ENCODE results near the gene TTYH1. TPM values are rescaled to one million over a fixed set of nuclear protein-coding genes. Genes with fewer than 3 reads are reported as not detected.

Gene TTYH1
- total RNA-seq, 2 donors from 2014 or later: 1.0 to 2.0 TPM

DNA sequence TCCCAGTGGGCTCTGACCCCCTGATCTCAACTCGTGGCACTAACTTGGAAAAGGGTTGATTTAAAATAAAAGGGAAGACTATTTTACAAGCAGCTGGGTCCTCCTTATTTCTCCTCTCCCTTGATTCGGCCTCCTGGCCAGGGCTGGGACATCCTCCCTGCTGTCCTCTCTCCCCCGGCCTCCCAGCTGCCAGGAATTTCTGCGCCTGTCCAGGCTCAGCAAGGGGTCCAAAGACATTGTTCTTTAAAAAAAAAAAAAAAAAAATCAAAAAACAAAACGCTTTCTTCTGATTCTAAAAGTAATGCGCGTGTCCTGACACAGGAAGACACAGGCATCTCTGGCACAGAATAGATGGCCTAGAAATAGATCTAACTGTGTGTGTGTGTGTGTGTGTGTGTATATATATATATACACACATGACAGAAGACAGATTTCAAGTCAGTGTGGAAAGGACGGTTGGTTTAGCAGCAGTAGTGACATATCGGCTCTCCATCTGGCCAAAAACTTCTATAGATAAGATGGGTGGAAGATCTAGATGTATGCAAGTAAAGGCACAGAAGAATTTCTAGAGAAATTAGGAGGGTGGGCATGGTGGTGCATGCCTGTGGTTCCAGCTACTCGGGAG is 21.5 kb downstream of the TTYH1 start:
- no peaks in the 10 kb centered on the region for H3K9me3 ChIP-seq (ENCODE audit: control insufficient read depth, low read length)
- Mint-ChIP-seq H3K9me3 (no peaks in the 10 kb centered on the region), H3K27me3 (ENCODE audit: insufficient read depth) (peaks cover 24% of the 10 kb centered on the region), H3K27ac (no peak overlapping the region), H3K36me3 (ENCODE audit: low read depth) (peaks cover 14% of the 10 kb centered on the region), H3K4me1 (peaks cover 4% of the 10 kb centered on the region), H3K4me3 (no peak overlapping the region)
- WGBS, 2 experiments (ENCODE audit: insufficient coverage in 1 of 2, insufficient read length in 1 of 2): 74 to 82% methylated on average over 2 to 7 of the region's 10 CpGs
- H3K4me3 ChIP-seq (ENCODE audit: low read length): no peak overlapping the region
- peaks cover 4% of the 10 kb centered on the region for H3K4me1 ChIP-seq (ENCODE audit: control insufficient read depth, insufficient read depth, low read length)
- H3K27ac ChIP-seq (ENCODE audit: low read depth, low read length): no peak overlapping the region
- no peak overlapping the region for H3K9ac ChIP-seq (ENCODE audit: extremely low read depth, low read length, poor library complexity, severe bottlenecking)
- H3K27me3 ChIP-seq (ENCODE audit: control insufficient read depth, insufficient read depth, low read length, poor library complexity, severe bottlenecking): no peaks in the 10 kb centered on the region
- TF ChIP-seq, protein P1, sequence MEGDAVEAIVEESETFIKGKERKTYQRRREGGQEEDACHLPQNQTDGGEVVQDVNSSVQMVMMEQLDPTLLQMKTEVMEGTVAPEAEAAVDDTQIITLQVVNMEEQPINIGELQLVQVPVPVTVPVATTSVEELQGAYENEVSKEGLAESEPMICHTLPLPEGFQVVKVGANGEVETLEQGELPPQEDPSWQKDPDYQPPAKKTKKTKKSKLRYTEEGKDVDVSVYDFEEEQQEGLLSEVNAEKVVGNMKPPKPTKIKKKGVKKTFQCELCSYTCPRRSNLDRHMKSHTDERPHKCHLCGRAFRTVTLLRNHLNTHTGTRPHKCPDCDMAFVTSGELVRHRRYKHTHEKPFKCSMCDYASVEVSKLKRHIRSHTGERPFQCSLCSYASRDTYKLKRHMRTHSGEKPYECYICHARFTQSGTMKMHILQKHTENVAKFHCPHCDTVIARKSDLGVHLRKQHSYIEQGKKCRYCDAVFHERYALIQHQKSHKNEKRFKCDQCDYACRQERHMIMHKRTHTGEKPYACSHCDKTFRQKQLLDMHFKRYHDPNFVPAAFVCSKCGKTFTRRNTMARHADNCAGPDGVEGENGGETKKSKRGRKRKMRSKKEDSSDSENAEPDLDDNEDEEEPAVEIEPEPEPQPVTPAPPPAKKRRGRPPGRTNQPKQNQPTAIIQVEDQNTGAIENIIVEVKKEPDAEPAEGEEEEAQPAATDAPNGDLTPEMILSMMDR (conservative IDR thresholded peaks at IDR 0.05): no peak
- H3K36me3 ChIP-seq (ENCODE audit: control insufficient read depth, insufficient read depth, low read length): peaks cover 14% of the 10 kb centered on the region
- DNase-seq: no peak

DNA sequence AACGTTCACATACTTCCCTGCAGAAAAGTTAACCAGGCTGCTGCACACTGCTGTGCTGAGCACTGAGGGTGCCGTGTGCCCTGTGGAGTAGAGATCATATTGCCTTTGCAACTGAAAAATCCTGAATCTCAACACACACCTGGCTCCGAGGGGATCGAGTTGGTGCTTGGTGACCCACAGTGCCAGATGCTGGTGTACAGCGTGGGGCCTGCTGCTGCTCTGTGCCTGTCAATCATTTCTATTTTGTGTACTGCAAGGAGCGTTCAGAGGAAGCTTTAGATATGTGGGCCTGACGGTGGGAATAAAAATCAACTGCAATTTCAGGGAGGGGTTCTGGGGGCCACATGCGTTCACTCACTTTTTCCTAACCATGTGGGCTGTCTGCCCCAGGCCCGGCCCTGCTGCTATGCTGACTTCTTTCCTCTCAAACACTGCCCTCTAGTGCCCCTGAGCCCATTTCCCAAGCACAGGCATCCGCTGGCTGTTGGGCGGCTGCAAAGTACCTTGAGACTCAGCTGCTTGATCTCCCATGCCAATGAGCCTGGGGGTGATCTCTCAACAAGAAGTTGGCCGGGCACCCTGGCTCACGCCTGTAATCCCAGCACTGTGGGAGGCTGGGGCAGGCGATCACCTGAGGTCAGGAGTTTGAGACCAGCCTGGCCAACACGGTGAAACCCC is 24.0 kb downstream of the TTYH1 start:
- Mint-ChIP-seq H3K27me3 (ENCODE audit: insufficient read depth) (peaks cover 5% of the 10 kb centered on the region), H3K4me1 (peaks cover 4% of the 10 kb centered on the region), H3K27ac (no peak overlapping the region), H3K9me3 (no peaks in the 10 kb centered on the region), H3K36me3 (ENCODE audit: low read depth) (peaks cover 30% of the 10 kb centered on the region), H3K4me3 (no peak overlapping the region)
- Histone ChIP-seq H3K9me3 (ENCODE audit: control insufficient read depth, low read length) (no peaks in the 10 kb centered on the region), H3K4me3 (ENCODE audit: low read length) (no peak overlapping the region), H3K36me3 (ENCODE audit: control insufficient read depth, insufficient read depth, low read length) (peaks cover 19% of the 10 kb centered on the region), H3K9ac (ENCODE audit: extremely low read depth, low read length, poor library complexity, severe bottlenecking) (no peak overlapping the region), H3K27me3 (ENCODE audit: control insufficient read depth, insufficient read depth, low read length, poor library complexity, severe bottlenecking) (no peaks in the 10 kb centered on the region), H3K27ac (ENCODE audit: low read depth, low read length) (no peak overlapping the region), H3K4me1 (ENCODE audit: control insufficient read depth, insufficient read depth, low read length) (peaks cover 4% of the 10 kb centered on the region)
- peak; percentile 92 for DNase-seq
- TF ChIP-seq, protein P1 (conservative IDR thresholded peaks at IDR 0.05): peak; percentile 77
- WGBS, 2 experiments (ENCODE audit: insufficient coverage in 1 of 2, insufficient read length in 1 of 2): 63 to 67% methylated on average over 13 to 15 of the region's 15 CpGs

DNA sequence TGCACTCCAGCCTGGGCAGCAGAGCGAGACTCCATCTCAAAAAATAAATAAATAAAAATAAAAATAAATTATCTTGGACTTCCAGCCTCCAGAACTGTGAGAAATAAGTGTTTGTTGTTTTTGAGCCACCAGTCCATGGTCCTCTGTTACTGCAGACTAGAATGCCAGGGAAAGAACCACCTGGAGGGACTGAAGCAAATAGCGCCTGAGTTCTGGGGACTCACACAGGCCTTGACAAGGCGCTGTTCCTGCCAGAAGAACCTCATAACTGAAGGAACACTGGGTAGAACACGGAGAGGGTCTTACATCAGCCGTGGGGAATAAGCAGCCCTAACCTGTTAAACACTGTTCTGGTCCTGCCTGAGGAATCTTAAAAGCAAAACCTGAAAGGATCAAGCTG is 25.4 kb downstream of the TTYH1 start:
- no peaks in the 10 kb centered on the region for H3K9me3 ChIP-seq (ENCODE audit: control insufficient read depth, low read length)
- Mint-ChIP-seq H3K4me3 (no peak overlapping the region), H3K36me3 (ENCODE audit: low read depth) (peaks cover 34% of the 10 kb centered on the region), H3K9me3 (no peaks in the 10 kb centered on the region), H3K27me3 (ENCODE audit: insufficient read depth) (no peaks in the 10 kb centered on the region), H3K27ac (no peak overlapping the region), H3K4me1 (peaks cover 4% of the 10 kb centered on the region)
- no peak overlapping the region for H3K9ac ChIP-seq (ENCODE audit: extremely low read depth, low read length, poor library complexity, severe bottlenecking)
- TF ChIP-seq, protein P1 (conservative IDR thresholded peaks at IDR 0.05): no peak
- no peak overlapping the region for H3K4me3 ChIP-seq (ENCODE audit: low read length)
- H3K27me3 ChIP-seq (ENCODE audit: control insufficient read depth, insufficient read depth, low read length, poor library complexity, severe bottlenecking): no peaks in the 10 kb centered on the region
- H3K27ac ChIP-seq (ENCODE audit: low read depth, low read length): no peak overlapping the region
- no peak for DNase-seq
- 93 to 94% methylated on average over 4 of the region's 5 CpGs for WGBS, 2 experiments (ENCODE audit: insufficient coverage in 1 of 2, insufficient read length in 1 of 2)
- peaks cover 26% of the 10 kb centered on the region for H3K36me3 ChIP-seq (ENCODE audit: control insufficient read depth, insufficient read depth, low read length)
- peaks cover 4% of the 10 kb centered on the region for H3K4me1 ChIP-seq (ENCODE audit: control insufficient read depth, insufficient read depth, low read length)
